HEK293 (cell line): ENCODE data around the gene SLC38A3.

ENCODE experiments used
- PRDM1 ChIP-seq: fragments of 450-650 bp; formaldehyde crosslinking; IDR thresholded peaks from 2 replicates; pipeline ENCODE4; 2016; ENCODE audit warnings: missing biosample characterization, missing genetic modification characterization
- REST ChIP-seq: fragments of 450-650 bp; formaldehyde crosslinking; IDR thresholded peaks from 2 replicates; pipeline ENCODE4 v1.5.1; 2016; ENCODE audit warnings: missing biosample characterization, missing genetic modification characterization
- SCRT1 ChIP-seq: fragments of 450-650 bp; formaldehyde crosslinking; IDR thresholded peaks from 2 replicates; pipeline ENCODE4 v1.5.1; 2016; ENCODE audit warnings: missing biosample characterization, missing genetic modification characterization, borderline replicate concordance
- YY2 ChIP-seq: fragments of 450-650 bp; formaldehyde crosslinking; IDR thresholded peaks from 2 replicates; pipeline ENCODE4 v1.5.1; 2016; ENCODE audit warnings: missing biosample characterization, missing genetic modification characterization
- ZBTB49 ChIP-seq: fragments of 450-650 bp; formaldehyde crosslinking; IDR thresholded peaks from 2 replicates; pipeline ENCODE4 v1.5.1; 2016; ENCODE audit warnings: missing biosample characterization, missing genetic modification characterization, low read depth
- ZNF175 ChIP-seq: fragments of 450-650 bp; formaldehyde crosslinking; IDR thresholded peaks from 2 replicates; pipeline ENCODE4 v1.5.1; 2016; ENCODE audit warnings: missing biosample characterization, missing genetic modification characterization
- ZNF274 ChIP-seq, 2 experiments: fragments of 200-500 bp in 1 of 2; fragments of 450-650 bp in 1 of 2; sonication (Bioruptor generic) in 1 of 2; formaldehyde crosslinking in 1 of 2; IDR thresholded peaks; 2 replicates each; pipeline versions ENCODE4 v1.5.1 to v1.6.1; 2014 to 2016; ENCODE audit warnings: borderline replicate concordance in 1 of 2, inconsistent platforms in 1 of 2, low read length in 1 of 2, missing biosample characterization in 1 of 2, missing genetic modification characterization in 1 of 2
- ZNF394 ChIP-seq: fragments of 450-650 bp; formaldehyde crosslinking; IDR thresholded peaks from 2 replicates; pipeline ENCODE4 v1.5.1; 2016; ENCODE audit warnings: missing biosample characterization, missing genetic modification characterization, mild to moderate bottlenecking, moderate library complexity, borderline replicate concordance
- ZNF521 ChIP-seq: fragments of 450-650 bp; formaldehyde crosslinking; IDR thresholded peaks from 2 replicates; pipeline ENCODE4 v1.5.1; 2017; ENCODE audit warnings: missing biosample characterization, mild to moderate bottlenecking, missing genetic modification characterization
- ZNF530 ChIP-seq: fragments of 450-650 bp; formaldehyde crosslinking; IDR thresholded peaks from 2 replicates; pipeline ENCODE4 v1.5.1; 2016; ENCODE audit warnings: low read depth, missing biosample characterization, missing genetic modification characterization
- ZNF549 ChIP-seq: fragments of 450-650 bp; IDR thresholded peaks from 2 replicates; pipeline ENCODE4 v1.5.1; 2018; ENCODE audit warnings: missing biosample characterization, missing genetic modification characterization, mild to moderate bottlenecking, inconsistent platforms, moderate library complexity
- ZNF626 ChIP-seq: fragments of 450-650 bp; sonication (Bioruptor Pico); formaldehyde crosslinking; IDR thresholded peaks from 2 replicates; pipeline ENCODE4 v1.5.1; 2018; ENCODE audit warnings: missing biosample characterization, missing genetic modification characterization, inconsistent platforms
- ZSCAN23 ChIP-seq: fragments of 450-650 bp; formaldehyde crosslinking; IDR thresholded peaks from 2 replicates; pipeline ENCODE4 v1.5.1; 2016; ENCODE audit warnings: missing biosample characterization, missing genetic modification characterization
- TF ChIP-seq, protein P1 (sequence below): fragments of 450-650 bp; formaldehyde crosslinking; IDR thresholded peaks from 2 replicates; pipeline ENCODE4 v1.5.1; 2016; ENCODE audit warnings: missing biosample characterization, missing genetic modification characterization, borderline replicate concordance
- TF ChIP-seq, protein P2 (sequence below): fragments of 450-650 bp; formaldehyde crosslinking; IDR thresholded peaks from 2 replicates; pipeline ENCODE4 v1.5.1; 2016; ENCODE audit warnings: missing biosample characterization, missing genetic modification characterization, borderline replicate concordance
- TF ChIP-seq, protein P3 (sequence below): fragments of 450-650 bp; formaldehyde crosslinking; IDR thresholded peaks from 2 replicates; pipeline ENCODE4 v1.5.1; 2017; ENCODE audit warnings: missing biosample characterization, missing genetic modification characterization
- TF ChIP-seq, protein P4 (sequence below): fragments of 450-650 bp; formaldehyde crosslinking; IDR thresholded peaks from 2 replicates; pipeline ENCODE4 v1.5.1; 2016; ENCODE audit warnings: missing biosample characterization, missing genetic modification characterization

The SLC38A3 gene

DNA sequence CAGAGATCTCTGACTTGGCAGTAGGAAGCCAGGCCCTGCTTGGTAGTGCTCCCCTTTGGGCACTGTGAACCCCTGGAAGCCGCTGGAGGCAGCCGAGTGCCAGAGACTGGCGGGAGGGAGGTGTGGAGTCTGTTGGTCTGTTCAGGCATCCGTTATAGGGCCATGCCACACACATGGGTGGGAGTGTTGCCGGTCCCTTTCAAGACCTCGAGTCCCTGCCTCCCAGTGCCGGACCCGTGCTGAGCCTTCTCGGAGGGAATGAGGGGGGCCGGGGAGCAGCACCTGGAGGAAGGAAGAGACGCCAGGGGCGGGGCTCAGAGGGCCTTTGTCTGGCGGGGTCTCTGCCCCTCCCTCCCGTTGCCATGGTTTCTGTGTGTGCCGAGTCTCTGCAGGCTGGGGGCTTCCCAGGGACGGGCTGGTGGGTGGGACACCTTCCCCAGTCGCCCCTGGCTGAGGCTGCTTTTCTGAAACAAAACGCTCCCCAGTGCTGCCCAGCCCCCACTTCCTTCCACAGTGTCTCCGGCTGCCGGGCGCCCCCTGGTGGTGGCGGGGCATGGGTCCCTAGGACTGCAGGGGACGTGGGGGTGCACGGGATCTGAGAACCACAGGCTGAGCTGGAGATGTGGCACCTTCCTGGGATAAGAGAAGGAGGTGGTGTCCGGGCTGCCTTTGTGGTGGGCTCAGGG, 40.9 kb downstream of the SLC38A3 start (continued):
- TF ChIP-seq REST (tag by site-specific recombination) (no peak), PRDM1 (tag by site-specific recombination) (no peak), YY2 (tag by site-specific recombination) (no peak), ZNF274 (IDR thresholded peaks at IDR 0.05; ENCODE audit: low read length) (no peak), ZNF274 (tag by site-specific recombination; IDR thresholded peaks at IDR 0.05; ENCODE audit: borderline replicate concordance) (no peak), ZNF521 (tag by site-specific recombination) (no peak), SCRT1 (tag by site-specific recombination) (no peak), ZSCAN23 (tag by site-specific recombination) (no peak), ZBTB49 (tag by site-specific recombination) (no peak), ZNF626 (no peak), ZNF394 (tag by site-specific recombination) (no peak; the same call in 1 of the 2 replicates), ZNF530 (tag by site-specific recombination) (no peak), ZNF175 (tag by site-specific recombination) (no peak), ZNF549 (tag by site-specific recombination) (no peak)
- TF ChIP-seq, protein P1, sequence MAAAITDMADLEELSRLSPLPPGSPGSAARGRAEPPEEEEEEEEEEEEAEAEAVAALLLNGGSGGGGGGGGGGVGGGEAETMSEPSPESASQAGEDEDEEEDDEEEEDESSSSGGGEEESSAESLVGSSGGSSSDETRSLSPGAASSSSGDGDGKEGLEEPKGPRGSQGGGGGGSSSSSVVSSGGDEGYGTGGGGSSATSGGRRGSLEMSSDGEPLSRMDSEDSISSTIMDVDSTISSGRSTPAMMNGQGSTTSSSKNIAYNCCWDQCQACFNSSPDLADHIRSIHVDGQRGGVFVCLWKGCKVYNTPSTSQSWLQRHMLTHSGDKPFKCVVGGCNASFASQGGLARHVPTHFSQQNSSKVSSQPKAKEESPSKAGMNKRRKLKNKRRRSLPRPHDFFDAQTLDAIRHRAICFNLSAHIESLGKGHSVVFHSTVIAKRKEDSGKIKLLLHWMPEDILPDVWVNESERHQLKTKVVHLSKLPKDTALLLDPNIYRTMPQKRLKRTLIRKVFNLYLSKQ (tag by site-specific recombination) = no peak
- TF ChIP-seq, protein P2, sequence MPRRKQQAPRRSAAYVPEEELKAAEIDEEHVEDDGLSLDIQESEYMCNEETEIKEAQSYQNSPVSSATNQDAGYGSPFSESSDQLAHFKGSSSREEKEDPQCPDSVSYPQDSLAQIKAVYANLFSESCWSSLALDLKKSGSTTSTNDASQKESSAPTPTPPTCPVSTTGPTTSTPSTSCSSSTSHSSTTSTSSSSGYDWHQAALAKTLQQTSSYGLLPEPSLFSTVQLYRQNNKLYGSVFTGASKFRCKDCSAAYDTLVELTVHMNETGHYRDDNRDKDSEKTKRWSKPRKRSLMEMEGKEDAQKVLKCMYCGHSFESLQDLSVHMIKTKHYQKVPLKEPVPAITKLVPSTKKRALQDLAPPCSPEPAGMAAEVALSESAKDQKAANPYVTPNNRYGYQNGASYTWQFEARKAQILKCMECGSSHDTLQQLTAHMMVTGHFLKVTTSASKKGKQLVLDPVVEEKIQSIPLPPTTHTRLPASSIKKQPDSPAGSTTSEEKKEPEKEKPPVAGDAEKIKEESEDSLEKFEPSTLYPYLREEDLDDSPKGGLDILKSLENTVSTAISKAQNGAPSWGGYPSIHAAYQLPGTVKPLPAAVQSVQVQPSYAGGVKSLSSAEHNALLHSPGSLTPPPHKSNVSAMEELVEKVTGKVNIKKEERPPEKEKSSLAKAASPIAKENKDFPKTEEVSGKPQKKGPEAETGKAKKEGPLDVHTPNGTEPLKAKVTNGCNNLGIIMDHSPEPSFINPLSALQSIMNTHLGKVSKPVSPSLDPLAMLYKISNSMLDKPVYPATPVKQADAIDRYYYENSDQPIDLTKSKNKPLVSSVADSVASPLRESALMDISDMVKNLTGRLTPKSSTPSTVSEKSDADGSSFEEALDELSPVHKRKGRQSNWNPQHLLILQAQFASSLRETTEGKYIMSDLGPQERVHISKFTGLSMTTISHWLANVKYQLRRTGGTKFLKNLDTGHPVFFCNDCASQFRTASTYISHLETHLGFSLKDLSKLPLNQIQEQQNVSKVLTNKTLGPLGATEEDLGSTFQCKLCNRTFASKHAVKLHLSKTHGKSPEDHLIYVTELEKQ = no peak
- TF ChIP-seq, protein P3, sequence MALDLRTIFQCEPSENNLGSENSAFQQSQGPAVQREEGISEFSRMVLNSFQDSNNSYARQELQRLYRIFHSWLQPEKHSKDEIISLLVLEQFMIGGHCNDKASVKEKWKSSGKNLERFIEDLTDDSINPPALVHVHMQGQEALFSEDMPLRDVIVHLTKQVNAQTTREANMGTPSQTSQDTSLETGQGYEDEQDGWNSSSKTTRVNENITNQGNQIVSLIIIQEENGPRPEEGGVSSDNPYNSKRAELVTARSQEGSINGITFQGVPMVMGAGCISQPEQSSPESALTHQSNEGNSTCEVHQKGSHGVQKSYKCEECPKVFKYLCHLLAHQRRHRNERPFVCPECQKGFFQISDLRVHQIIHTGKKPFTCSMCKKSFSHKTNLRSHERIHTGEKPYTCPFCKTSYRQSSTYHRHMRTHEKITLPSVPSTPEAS (tag by site-specific recombination) = no peak
- TF ChIP-seq, protein P4, sequence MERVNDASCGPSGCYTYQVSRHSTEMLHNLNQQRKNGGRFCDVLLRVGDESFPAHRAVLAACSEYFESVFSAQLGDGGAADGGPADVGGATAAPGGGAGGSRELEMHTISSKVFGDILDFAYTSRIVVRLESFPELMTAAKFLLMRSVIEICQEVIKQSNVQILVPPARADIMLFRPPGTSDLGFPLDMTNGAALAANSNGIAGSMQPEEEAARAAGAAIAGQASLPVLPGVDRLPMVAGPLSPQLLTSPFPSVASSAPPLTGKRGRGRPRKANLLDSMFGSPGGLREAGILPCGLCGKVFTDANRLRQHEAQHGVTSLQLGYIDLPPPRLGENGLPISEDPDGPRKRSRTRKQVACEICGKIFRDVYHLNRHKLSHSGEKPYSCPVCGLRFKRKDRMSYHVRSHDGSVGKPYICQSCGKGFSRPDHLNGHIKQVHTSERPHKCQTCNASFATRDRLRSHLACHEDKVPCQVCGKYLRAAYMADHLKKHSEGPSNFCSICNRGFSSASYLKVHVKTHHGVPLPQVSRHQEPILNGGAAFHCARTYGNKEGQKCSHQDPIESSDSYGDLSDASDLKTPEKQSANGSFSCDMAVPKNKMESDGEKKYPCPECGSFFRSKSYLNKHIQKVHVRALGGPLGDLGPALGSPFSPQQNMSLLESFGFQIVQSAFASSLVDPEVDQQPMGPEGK (tag by site-specific recombination) = peak; percentile 91
